22Rv1 (cell line): ENCODE data around the gene ERC1.
"Not testable (repeated sequence)": the region's sequence is repeated elsewhere in the genome, so short reads cannot be mapped to it uniquely, and the experiment has no call there.

ENCODE experiments used
- H3K27ac ChIP-seq: fragments of 450-650 bp; 2 replicates; pipeline ENCODE4 v1.5.1; 2017
- CTCF ChIP-seq: fragments of 450-650 bp; IDR thresholded peaks from 2 replicates; pipeline ENCODE4 v1.5.1; 2017; ENCODE audit warnings: mild to moderate bottlenecking
- ZFX ChIP-seq: fragments of 450-650 bp; IDR thresholded peaks from 2 replicates; pipeline ENCODE4 v1.6.1; 2017; ENCODE audit warnings: antibody characterized with exemption, borderline replicate concordance

ERC1 gene

DNA sequence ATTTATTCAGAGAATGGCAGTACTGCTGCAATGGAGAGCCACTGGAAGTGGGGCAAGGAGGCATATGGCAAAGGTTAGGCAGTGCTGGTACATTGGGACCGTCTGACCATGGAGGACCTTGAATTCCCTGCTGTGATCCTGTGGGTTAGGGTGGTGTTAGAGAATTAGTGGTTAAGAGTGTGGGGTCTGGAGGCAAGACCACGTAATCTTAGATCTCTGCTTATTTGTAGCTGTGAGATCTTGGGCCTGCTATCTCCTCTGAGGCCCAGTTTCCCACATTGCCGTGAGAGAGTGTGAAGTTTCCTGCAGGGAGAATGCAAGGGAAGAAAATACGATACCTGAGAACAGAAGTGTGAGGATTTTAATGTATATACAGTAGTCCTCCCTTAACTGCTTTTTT is 147.7 kb downstream of the ERC1 start:
- no peak overlapping the region for H3K27ac ChIP-seq

GRCh38 chr12:1146758-1147157 is 155.7 kb downstream of the ERC1 start:
- H3K27ac ChIP-seq = not testable (repeated sequence)

More for the DNA sequence above, 147.7 kb downstream of the ERC1 start:
- no peak for TF ChIP-seq ZFX

- TF ChIP-seq CTCF (no peak), ZFX (no peak)
- H3K27ac ChIP-seq = no peak overlapping the region
Measured at GRCh38 chr12:1147821-1148220, 156.8 kb downstream of the ERC1 start.

GRCh38 chr12:1157046-1157445 is 166.0 kb downstream of the ERC1 start:
- no peak overlapping the region for H3K27ac ChIP-seq
- TF ChIP-seq ZFX (no peak), CTCF (no peak)

GRCh38 chr12:1161197-1161596 is 170.2 kb downstream of the ERC1 start:
- no peak for TF ChIP-seq CTCF
- TF ChIP-seq ZFX = no peak
- no peak overlapping the region for H3K27ac ChIP-seq

DNA sequence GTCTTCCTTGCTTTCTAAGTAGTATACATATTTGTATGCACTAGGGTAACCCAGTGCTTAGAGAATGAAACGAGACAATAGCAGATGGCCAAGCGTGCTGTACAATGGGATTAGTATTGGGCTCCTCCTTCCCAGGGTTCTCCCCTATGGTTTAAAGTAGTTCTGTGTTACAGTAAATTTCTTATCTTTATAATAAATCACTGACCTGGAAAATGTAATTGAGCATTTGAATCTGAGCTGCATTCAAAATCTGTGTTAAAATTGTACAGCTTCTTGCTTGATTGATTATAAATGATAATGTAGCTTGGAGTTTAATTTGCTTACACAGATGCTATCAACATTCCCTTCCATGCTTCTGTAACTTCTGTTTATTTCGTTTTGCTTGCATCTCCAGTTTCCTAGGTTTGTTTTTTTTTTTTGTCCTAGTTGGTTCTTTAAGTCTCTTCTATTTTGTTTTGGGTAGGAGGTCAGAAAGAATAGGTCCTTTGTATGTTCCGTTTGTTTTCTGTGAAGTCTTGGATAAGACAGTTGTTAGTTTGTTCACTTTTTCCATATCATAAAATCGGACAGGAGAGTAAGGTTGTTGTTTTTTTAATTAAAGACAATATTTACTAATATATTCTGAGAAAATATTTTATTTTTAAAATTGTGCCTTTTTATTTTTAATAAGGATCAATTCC is 171.2 kb downstream of the ERC1 start:
- TF ChIP-seq ZFX = no peak
- TF ChIP-seq CTCF = no peak
- H3K27ac ChIP-seq = no peak overlapping the region

DNA sequence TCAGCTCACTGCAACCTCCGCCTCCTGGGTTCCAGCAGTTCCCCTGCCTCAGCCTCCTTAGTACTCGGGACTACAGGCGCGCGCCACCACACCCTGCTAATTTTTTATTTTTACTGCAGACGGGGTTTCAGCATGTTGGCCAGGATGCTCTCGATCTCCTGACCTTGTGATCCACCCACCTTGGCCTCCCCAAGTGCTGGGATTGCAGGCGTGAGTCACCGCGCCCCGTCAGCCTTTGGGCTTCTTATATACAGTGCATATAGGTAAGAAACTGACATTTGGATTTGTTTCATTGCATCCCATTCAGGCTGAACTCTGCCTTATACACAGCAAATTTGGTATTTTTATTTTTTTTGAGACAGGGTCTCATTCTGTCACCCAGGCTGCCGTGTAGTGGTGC is 176.8 kb downstream of the ERC1 start:
- H3K27ac ChIP-seq = no peak overlapping the region
- TF ChIP-seq CTCF (no peak), ZFX (no peak)

DNA sequence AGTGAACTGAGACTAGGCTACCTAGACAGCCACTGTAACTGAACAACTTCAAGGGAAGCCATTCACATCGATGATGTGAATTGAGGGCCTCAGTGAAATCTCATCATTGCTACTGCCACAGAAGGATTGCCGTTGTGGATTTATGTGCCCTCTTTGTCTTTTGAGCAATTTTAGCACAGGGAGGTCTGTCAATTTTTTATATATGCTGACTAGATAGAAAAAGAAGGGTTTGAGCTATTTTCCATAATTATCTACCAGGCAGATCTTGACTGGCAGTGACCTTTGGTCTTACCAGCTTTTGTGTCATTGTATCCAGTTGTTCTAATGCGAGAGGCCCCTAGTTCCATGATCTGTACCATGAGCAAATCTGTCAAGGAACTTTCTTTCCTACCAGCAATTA is 179.4 kb downstream of the ERC1 start:
- TF ChIP-seq ZFX (no peak), CTCF (no peak)
- no peak overlapping the region for H3K27ac ChIP-seq
